Stomach (tissue), 4 donors: ENCODE results near the gene SACM1L.

Experiments
- CTCF ChIP-seq, 7 experiments: fragments of 450-650 bp in 4 of 7; fragments of 200-600 bp in 3 of 7; sonication (generic) in 3 of 7; IDR thresholded peaks; one replicate each; pipeline ENCODE4 v1.5.1; 2016 to 2019; ENCODE audit warnings: antibody characterized with exemption in 7 of 7, control low read depth in 2 of 7, mild to moderate bottlenecking in 1 of 7
- EP300 ChIP-seq: sonication (generic); formaldehyde crosslinking; IDR thresholded peaks from one replicate; pipeline ENCODE4 v1.6.1; 2017; ENCODE audit warnings: antibody characterized with exemption
- POLR2AphosphoS5 ChIP-seq, 3 donors: sonication (generic); formaldehyde crosslinking; IDR thresholded peaks; one replicate each; pipeline ENCODE4 v1.6.1; 2016; ENCODE audit warnings: antibody characterized with exemption in 3 of 3

- TF ChIP-seq CTCF (IDR thresholded peaks at IDR 0.05) (no peak), POLR2AphosphoS5 (IDR thresholded peaks at IDR 0.05) (no peak), EP300 (no peak)
Observed at GRCh38 chr3:45655906-45656305, 33.3 kb upstream of the SACM1L start.
